Right atrium auricular region (tissue), 2 donors: ENCODE data around the gene TENM4. TPM values are rescaled to one million over a fixed set of nuclear protein-coding genes. Genes with fewer than 3 reads are reported as not detected.

Experiments used
- DNase-seq: peaks from one replicate; pipeline ENCODE4 v3.0.0-alpha.2; 2019; ENCODE audit warnings: low spot score
- H3K27ac ChIP-seq, 2 donors: fragments of 200-600 bp; sonication (generic); 1 replicate in 1 of 2; 2 replicates in 1 of 2; pipeline ENCODE4 v1.5.1; 2016 to 2019
- H3K27me3 ChIP-seq, 2 donors: fragments of 200-600 bp; sonication (generic); one replicate each; pipeline versions ENCODE4 v1.5.1 to v1.6.0; 2017 to 2019
- H3K36me3 ChIP-seq: fragments of 200-600 bp; sonication (generic); one replicate; pipeline ENCODE4 v1.5.1; 2016
- H3K4me1 ChIP-seq, 2 donors: fragments of 200-600 bp; sonication (generic); one replicate each; pipeline versions ENCODE4 v1.5.1 to v1.6.0; 2017 to 2019
- H3K4me3 ChIP-seq, 2 donors: fragments of 200-600 bp; sonication (generic); 1 replicate in 1 of 2; 2 replicates in 1 of 2; pipeline ENCODE4 v1.5.1; 2017 to 2019; ENCODE audit warnings: mild to moderate bottlenecking in 1 of 2, moderate library complexity in 1 of 2
- H3K9me3 ChIP-seq, 2 donors: fragments of 200-600 bp; sonication (generic); one replicate each; pipeline ENCODE4 v1.5.1; 2019
- CTCF ChIP-seq, 2 donors: fragments of 200-600 bp; sonication (generic); IDR thresholded peaks; one replicate each; pipeline ENCODE4 v1.5.1; 2019; ENCODE audit warnings: antibody characterized with exemption in 2 of 2
- total RNA-seq, 2 donors: library from RNA; depleted of rRNA; stranded (reverse); fragments of >200 nt; gene quantifications; one replicate each; pipeline ENCODE4 v1.1.0, GENCODE V29; 2016

TENM4 gene
- total RNA-seq, 2 donors from 2014 or later, result 0.30 to 0.98 TPM

GRCh38 chr11:78943841-78944240, 497.0 kb downstream of the TENM4 start:
- H3K4me3 ChIP-seq, result no peak overlapping the region
- no peaks in the 10 kb centered on the region for H3K36me3 ChIP-seq
- H3K27me3 ChIP-seq, result no peaks in the 10 kb centered on the region
- H3K27ac ChIP-seq, result no peak overlapping the region
- peaks cover 0 to 7% of the 10 kb centered on the region in 2 donors for H3K9me3 ChIP-seq
- TF ChIP-seq CTCF (IDR thresholded peaks at IDR 0.05), result no peak
- no peaks in the 10 kb centered on the region for H3K4me1 ChIP-seq
- no peak for DNase-seq

GRCh38 chr11:78943154-78943553, 497.7 kb downstream of the TENM4 start:
- Histone ChIP-seq H3K27ac (no peak overlapping the region), H3K4me1 (no peaks in the 10 kb centered on the region), H3K27me3 (no peaks in the 10 kb centered on the region), H3K36me3 (no peaks in the 10 kb centered on the region), H3K4me3 (no peak overlapping the region), H3K9me3 (peaks cover 0 to 7% of the 10 kb centered on the region in 2 donors)
- DNase-seq, result no peak
- TF ChIP-seq CTCF (IDR thresholded peaks at IDR 0.05), result no peak

GRCh38 chr11:78941226-78941851, 499.5 kb downstream of the TENM4 start:
- peaks cover 0 to 4% of the 10 kb centered on the region in 2 donors for H3K9me3 ChIP-seq
- H3K27ac ChIP-seq, result no peak overlapping the region
- no peaks in the 10 kb centered on the region for H3K36me3 ChIP-seq
- no peaks in the 10 kb centered on the region for H3K4me1 ChIP-seq
- no peak overlapping the region for H3K4me3 ChIP-seq
- no peak for DNase-seq
- no peaks in the 10 kb centered on the region for H3K27me3 ChIP-seq
- no peak for TF ChIP-seq CTCF (IDR thresholded peaks at IDR 0.05)

GRCh38 chr11:78940500-78941225, 500.2 kb downstream of the TENM4 start:
- no peaks in the 10 kb centered on the region for H3K36me3 ChIP-seq
- DNase-seq, result no peak
- H3K27me3 ChIP-seq, result no peaks in the 10 kb centered on the region
- H3K4me3 ChIP-seq, result no peak overlapping the region
- H3K9me3 ChIP-seq, result no peaks in the 10 kb centered on the region
- H3K27ac ChIP-seq, result no peak overlapping the region
- TF ChIP-seq CTCF (IDR thresholded peaks at IDR 0.05), result no peak
- no peaks in the 10 kb centered on the region for H3K4me1 ChIP-seq

GRCh38 chr11:78938971-78939370, 501.9 kb downstream of the TENM4 start:
- Histone ChIP-seq H3K4me1 (no peaks in the 10 kb centered on the region), H3K9me3 (no peaks in the 10 kb centered on the region), H3K27ac (no peak overlapping the region), H3K36me3 (no peaks in the 10 kb centered on the region), H3K4me3 (no peak overlapping the region), H3K27me3 (no peaks in the 10 kb centered on the region)
- no peak for DNase-seq
- TF ChIP-seq CTCF (IDR thresholded peaks at IDR 0.05), result no peak
